ENCODE results near the gene SAG.

The SAG gene

DNA sequence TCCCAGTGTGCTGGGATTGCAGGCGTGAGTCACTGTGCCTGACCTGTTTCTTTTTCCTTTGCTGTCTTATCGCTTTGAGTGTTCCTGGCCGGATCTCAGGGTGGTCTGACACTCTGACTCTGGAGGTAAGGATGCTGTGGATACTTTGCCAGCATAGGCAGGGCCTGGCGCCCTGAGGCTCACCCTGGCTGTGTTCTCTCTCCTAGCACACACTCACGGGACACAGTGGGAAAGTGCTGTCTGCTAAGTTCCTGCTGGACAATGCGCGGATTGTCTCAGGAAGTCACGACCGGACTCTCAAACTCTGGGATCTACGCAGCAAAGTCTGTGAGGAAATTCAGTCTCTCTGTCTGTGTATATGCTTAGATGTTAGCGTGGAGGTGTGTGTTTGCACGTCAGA is 18.0 kb upstream of the SAG start:
- DNase-seq: no peak

DNA sequence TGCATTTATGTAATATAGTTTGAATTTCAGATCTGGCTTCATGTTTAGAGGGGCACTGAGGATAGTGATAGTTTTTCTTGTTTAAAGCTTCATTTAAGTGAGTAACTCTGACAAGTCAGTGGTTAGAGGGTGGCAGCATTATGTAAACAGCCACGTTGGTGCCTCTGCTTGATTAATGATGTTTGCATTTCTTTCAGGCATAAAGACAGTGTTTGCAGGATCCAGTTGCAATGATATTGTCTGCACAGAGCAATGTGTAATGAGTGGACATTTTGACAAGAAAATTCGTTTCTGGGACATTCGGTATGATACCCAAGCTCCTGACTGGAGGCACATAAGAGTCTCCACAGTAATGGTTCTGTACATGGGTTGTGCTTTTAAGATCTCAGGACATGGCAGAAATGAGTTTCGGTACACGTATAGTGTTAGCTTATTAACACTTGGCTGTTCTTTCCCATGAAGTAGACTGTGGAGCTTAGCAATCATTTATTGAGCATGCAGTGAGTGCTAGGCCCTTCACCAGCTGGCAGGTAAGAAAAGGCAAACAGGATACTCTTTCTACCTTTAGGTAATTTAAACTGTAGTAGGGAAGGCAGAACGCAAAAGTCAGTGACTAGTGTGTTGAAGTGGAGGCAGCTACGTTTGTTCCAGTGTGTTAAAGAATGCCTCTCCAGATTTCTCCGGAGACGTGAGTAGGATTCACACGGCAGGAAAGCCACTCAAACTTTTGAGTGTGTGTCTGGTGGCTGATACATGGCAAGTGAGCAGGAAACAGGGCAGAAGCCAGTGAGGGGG is 17.4 kb upstream of the SAG start:
- DNase-seq: no peak

DNA sequence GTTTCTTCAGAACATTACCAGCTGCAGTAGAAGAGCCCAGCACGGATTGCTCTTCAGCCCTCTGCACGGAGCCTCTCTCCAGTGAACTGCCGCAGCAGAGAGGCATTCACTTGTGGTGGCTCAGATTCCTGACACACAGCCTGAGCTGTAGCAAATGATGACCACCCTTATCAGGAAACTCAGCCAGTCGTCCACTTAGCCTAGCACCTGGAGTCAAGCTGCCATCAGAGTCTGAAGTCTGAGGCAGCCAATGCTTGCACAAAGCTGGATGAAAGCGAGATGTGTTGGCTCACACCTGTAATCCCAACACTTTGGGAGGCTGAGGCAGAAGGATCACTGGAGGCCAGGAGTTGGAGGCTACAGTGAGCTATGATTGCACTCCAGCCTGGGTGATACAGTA is 11.7 kb upstream of the SAG start:
- no peak for DNase-seq

DNA sequence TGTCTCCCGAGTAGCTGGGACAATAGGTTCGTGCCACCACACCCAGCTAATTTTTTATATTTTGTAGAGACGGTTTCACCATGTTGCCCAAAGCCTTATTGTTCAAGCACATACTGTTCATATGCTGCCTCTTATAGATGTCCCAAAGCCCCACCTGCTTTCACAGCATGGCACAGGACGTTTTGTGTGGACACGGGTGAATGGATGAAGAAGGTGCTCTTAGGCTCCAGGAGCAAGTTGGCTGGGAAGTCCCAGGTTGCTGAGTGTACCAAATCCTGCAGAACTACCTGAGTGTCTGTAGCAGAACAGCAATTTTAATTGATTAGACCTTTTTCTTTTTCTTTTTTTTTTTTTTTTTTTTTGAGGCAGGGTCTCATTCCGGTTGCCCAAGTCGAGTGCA is 10.5 kb upstream of the SAG start:
- DNase-seq: no peak

DNA sequence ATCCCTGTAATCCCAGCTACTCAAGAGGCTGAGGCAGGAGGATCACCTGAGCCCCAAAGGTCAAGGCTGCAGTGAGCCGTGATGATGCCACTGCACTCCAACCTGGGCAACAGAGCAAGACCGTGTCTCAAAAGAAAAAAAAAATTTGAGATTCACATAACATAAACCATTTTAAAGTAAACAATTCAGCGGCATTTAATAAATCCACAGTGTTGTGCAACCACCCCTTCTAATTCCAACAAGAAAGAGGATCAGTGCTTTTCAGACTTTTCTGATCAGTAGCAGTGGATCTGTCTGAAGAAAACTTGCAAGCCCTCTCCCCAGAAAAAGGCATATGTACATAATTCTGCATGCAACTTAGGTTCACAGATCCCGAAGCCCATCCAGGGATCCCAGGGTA is 7.2 kb upstream of the SAG start:
- no peak for DNase-seq

DNA sequence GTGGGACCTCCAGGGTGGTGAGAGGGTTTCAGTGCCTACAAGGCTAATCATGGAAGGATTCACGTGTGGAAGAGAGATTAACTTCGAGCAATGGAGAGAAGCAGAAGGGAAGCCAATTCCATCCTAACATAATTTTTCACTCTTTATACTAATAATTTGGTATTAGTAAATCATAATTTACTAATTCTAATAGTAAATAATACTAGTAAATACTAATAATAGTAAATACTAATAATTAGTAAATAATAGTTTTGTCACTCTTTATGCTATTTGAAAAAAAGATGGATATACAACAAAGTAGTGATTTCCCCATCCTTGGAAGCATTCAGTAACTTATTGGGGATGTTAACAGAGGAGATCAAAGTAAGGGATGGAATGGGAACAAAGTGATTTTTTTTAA is 6.4 kb upstream of the SAG start:
- no peak for DNase-seq

DNA sequence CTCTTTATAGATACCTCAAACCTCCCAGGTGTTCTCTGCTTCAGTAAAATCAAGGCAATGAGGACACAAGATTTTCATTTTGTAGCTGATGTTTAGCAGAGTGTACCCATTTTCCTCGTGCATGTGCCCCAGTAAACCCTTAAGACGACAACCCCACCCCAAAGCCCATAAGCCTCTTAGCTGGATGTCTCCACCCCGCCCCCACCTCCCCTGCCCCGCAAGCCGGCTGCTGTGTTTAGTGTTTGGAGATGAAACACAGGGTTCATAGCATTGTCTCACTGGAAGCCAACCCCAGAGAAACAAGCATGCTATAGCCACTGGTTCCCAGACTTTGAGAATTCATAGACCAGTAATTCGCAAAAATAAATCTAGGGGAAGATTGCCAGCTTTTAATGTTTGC is 5.8 kb upstream of the SAG start:
- DNase-seq: no peak

DNA sequence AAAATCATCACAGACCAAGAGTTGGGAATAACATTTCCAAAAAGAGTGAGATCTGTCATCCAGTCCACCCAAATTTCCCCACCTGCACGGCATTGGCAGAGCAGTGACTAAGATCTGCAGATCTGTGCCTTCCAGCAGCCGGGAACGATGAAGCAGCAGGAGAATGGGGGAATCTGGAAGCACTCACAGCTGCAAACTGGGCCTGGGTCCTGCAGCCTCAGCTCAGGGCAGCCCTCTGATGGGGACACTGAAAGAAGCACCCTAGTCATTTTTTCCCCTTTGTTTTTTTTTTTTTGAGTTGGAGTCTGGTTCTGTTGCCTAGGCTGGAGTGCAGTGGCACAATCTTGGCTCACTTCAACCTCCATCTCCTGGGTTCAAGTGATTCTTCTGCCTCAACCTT is 4.4 kb upstream of the SAG start:
- no peak for DNase-seq

DNA sequence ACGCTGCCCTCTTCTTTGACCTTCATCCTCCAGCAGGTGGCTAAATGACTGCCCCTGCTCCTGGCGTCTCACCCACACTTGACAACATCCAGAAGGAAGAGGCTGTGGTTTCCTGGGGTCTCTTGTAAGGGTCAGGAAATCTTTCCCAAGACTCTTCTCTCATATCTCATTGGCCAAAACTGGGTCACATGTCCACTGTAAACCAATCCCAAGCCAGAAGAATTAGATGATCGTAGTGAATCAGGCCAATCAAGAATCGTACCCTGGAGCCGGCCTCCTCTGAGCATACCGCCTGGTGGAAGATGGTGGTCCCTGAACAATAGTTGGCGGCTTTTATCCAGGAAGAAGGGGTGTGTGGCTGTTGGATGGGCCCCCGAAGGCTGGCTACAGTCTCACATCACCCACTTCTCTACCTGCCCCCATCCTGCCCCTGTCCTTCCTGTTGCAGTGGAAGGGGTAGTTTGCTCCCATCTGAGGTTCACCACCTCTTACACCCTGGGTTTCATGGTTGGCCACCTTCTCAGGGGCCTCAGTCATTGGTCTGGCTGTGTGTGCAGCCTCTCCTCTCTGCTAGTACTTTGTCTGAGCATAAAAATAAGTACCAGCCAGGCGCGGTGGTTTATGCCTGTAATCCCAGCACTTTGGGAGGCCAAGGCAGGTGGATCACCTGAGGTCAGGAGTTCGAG is 3.8 kb downstream of the SAG start:
- no peak for DNase-seq

DNA sequence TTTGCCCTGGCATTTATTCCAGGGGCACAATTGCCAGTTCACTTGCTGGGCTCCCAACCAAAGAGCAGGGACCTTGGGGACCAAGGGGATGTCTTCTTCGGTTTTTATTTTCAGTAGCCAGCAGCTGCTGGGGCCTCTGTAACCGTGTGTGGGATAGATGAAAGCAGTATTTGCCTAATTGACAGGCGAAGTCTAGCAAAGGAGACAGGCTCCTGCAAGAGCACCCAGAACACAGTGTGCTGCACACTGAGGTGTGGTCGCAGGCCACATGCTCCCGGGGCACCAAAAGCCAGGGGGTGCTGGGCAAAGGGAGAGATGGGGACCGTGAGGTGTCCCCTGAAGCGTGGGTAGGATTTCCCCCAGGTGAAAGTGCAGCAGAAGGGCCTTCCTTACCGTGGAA is 5.3 kb downstream of the SAG start:
- DNase-seq: no peak

DNA sequence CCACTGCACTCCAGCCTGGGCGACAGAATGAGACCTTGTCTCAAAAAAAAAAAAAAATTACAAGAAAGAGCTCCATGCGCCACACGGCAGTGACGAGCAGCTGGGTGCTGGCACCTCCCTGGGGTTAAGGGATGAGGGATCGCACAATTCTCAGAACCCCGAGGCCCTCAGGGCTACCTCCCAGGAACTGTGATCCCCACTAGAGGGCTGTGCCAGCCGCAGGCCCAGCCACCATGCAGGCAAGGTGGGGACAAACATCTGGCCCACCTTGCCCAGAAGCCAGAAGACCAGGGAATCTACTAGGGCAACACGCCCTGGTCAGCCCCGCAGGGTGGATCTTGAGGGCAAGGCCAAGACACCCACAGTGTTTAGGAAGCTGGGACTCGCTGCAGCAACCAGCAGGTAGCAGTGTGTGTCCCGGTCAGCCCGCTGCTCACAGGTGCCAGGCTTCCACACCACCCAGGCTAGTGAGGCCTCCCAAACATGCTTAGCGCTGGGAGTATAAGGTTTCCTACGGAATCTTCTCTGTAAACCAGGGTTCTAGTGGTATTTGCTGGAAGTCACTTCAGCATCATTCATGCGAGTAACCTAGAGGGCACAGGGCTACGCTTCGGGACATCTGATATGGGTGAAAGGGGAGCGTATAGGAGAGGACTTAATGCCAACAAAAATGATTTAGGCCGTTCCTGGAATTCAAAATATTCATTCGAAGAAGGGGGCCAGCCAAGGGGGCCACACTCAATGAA is 6.7 kb downstream of the SAG start:
- DNase-seq: no peak

DNA sequence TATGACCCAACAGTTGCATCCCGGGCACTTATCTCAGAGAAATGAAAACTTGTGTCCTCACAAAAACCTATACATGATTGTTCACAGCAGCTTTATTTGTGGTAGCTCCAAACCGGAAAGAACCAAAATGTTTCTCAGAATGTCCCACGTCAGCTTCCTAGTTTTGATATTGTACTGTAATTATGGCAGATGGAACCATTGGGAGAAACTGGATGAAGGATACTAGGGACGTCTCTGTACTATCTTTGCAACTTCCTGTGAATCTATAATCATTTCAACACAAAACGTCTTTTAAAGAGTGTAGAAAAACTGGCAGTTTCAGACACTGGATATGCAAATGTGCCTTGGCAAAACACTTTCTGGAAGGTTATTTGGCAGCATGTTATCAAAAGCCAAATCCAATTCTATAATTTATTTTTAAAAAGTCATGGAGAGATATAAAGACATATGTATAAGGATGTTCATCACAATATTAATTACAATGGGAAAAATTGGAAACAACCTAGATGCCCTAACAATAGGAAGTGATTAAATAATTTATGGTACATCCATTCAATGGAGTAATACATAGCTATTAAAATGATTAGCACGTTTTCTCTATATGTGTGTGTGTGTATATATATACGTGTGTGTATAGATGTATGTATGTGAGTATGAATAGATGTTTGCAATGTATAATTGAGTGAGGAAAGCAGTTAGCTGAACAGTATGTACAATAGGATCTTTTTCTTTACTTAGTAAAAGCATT is 9.8 kb downstream of the SAG start:
- no peak for DNase-seq

DNA sequence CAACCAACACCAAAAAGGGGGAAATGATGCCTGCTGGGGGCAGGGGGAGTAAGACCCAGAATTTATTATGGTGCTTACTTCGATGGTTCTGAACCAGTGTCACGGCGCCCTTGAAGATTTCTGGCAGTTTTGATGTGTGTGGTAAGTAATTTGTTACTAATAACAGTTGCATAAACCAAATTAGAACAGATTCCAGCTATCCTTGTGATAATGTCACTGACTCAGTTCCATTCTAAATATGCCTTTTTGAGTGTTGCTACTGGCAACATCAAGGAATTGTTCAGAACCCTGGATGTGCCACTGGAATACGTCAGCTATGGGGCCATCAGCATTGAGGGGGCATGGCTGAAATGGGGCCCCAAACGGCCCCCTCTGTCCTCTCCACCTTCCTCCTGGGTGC is 11.6 kb downstream of the SAG start:
- DNase-seq: no peak

DNA sequence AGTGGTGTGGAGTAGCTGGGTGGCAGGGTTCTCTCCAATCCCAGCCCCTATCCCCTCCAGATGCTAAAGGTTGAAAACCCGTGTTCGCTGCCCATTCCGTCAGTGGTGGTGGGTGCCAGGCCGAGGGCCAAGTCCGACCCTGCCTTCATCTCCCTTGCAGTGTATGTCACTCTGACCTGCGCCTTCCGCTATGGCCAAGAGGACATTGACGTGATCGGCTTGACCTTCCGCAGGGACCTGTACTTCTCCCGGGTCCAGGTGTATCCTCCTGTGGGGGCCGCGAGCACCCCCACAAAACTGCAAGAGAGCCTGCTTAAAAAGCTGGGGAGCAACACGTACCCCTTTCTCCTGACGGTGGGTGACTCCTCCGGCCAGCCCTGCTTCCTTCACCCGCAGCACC is 12.9 kb downstream of the SAG start:
- DNase-seq: no peak

DNA sequence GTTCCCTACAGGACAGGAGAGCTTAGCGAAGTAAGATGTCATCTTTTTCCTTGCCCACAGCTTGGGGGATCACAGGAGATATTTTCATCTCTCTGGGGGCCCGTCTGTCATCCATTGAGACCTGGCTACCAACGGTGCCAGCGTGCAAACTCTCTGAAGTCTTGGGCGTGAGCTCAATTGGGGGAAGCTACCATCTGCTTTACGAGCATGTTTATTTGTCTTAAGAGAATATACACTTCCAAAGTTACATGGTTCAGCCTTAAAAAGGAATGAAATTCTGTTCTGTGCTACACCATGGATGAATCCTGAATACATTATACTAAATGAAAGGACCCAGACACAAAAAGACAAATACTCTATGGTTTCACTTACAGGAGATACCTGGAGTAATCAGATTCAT is 13.6 kb downstream of the SAG start:
- no peak for DNase-seq

DNA sequence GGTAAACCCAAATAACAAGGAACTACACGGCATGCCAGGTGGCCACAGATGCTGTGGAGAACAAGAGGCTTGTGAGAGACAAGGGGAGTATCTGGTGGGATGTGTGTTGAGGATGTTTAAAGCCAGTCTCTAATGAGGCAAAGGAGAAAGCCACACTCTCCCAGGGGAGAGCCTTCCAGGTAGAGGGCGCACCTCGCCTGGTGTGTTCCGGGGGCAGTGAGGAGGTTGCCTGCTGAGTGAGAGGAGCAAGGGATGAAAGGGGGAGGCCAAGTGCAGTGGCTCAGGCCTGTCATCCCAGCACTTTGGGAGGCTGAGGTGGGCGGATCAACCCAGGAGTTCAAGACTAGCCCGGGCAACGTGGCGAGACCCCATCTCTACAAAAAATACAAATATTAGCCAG is 16.2 kb downstream of the SAG start:
- no peak for DNase-seq

DNA sequence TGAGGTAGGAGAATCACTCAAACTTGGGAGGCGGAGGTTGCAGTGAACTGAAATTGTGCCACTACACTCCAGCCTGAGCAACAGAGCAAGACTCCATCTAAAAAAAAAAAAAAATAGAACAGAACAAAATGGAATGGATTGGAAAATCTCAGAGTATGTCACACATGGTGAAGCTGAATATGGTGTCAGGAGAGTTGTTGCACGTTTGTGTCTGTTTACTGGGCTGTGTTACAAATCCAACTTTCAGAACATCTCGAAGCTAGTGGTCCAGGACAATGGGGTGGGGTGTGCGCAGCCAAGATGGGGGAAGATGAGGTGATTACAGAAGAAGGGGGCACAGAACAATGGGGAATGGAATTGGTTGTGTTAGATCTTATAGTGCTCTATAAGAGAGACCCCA is 17.6 kb downstream of the SAG start:
- no peak for DNase-seq

DNA sequence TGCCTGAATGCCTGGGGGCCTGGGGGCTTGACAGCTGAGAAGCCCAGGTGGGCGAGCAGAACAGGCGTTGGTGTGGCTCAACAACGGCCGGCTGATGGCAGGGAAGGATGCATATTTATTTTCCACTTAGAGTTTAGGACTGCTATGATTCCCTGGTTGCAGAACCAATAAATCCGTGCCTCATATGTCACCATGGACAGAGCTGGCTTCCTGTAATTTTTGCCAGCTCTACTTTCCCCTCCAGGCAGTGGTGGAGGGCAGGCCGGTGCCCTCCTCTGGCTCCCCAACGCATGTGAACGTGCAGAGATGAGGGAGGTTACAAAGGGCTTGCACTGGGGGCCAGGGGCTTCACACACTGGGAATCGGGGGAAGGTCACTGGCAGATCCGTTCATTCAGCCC is 18.2 kb downstream of the SAG start:
- no peak for DNase-seq

DNA sequence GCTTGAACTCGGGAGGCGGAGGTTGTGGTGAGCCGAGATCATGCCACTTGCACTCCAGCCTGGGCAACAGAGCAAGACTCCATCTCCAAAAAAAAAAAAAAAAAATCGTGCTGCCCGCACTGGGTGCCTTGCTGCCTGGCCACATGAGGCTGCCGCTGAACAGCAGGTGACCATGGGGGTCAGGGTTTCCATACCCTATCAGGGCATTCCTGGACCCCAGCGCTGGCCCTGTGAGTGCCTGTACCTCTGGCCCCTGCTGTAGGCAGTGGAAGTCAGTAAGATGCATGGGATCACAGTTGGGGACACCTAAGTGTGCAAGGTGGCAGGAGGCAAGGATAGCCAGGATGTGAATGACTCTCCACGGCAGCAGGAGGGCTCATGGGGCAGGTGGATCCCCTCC is 18.9 kb downstream of the SAG start:
- DNase-seq: no peak

DNA sequence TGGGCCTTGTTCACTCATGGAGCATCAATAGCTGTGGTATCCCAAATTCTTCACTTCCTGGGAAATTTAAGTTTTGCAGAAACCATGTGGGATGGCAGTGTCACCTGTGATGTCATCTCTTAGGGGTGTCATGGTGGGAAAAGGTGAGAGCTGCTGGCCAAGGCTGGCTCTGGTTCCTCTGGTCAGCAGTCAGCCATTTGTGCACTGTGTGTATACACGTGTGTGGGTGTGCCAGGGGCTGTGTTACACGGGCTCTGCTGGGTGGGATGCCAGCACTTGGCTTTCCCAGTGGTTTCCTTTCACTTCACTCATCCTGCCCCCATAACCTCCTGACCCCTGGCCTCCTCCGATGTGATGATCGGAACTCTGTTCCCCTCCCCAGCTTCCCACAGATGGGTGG is 21.3 kb downstream of the SAG start:
- no peak for DNase-seq

DNA sequence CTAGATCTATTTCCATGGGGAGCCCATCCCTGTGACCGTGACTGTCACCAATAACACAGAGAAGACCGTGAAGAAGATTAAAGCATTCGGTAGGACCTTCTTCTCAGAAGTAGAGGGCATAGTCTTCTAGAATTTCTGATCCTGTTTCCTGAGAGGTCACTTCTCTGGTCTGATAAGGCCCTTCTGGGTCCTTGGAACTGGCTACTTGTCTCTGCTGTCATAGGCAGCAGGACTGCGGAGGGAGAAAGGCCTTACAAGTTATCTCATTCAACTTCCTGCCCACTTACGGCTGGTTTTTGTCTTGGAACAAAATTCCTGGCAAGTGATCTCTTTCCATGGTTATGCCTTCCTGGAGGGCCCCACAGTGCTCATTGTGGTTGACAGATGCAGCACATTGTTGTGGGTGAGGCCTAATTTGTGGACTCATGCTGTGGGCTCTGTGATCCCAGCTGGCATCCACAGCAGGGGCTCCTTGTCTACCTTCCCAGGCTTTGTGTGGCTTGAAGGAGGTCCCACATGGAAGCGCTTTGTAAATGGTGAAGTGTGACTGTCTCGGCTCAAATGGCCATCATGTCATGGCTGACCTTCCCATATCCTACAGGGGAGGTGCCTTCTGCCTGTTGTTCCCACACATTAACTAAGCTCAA is 22.0 kb downstream of the SAG start:
- DNase-seq: no peak

DNA sequence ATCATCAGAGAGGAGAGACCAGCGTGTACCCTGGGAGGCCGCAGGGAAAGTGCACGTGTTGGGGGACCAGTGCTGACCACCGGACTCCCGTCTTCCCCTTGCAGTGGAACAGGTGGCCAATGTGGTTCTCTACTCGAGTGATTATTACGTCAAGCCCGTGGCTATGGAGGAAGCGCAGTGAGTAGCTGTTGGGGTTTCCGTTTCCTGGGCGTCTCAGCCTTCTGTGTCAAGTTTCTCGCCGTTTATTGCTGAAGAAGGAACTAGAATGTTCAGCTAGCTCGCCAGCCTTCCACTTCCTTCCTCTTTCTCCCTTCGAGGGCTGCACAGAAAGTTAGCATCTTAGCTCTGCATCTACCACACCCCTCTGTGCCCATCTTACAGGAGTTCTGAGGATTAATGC is 23.9 kb downstream of the SAG start:
- no peak for DNase-seq

DNA sequence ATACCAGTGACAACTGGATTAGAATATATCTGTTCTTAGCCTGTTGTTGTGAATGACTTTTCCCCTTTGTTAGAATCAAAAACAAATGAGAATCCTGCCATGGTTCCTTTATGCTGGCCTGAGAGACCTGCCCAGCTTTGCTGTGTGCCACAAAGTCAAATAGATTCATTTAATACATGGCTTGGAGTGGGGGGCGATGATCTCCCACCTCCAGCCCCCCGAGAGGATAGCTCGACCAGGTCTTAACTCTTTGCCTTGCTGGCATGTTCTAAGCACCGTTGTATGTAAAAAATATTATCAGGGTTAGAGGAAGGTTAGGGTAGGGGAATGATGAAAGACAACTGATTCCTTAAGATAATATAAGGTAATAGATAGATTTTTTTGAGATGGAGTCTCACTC is 24.5 kb downstream of the SAG start:
- no peak for DNase-seq

All from cortex of kidney (tissue), 1 donor.